Urinary bladder (tissue), 4 donors: ENCODE data around the gene BBS5. TPM values are rescaled to one million over a fixed set of nuclear protein-coding genes. Genes with fewer than 3 reads are reported as not detected.
"Not testable (repeated sequence)": the region's sequence is repeated elsewhere in the genome, so short reads cannot be mapped to it uniquely, and the experiment has no call there.

Experiments
- DNase-seq: peaks from one replicate; pipeline ENCODE4 v3.0.0-alpha.2; 2015; ENCODE audit errors: extremely low spot score
- H3K27ac ChIP-seq: one replicate; pipeline ENCODE4 v1.5.1; 2013; ENCODE audit warnings: low read depth, mild to moderate bottlenecking, moderate library complexity
- H3K36me3 ChIP-seq: one replicate; pipeline ENCODE4 v1.6.1; 2013; ENCODE audit warnings: mild to moderate bottlenecking, moderate library complexity; ENCODE audit not compliant: insufficient read depth
- H3K4me1 ChIP-seq: one replicate; pipeline ENCODE4 v1.6.1; 2013; ENCODE audit warnings: mild to moderate bottlenecking, moderate library complexity; ENCODE audit not compliant: insufficient read depth
- H3K4me3 ChIP-seq: one replicate; pipeline ENCODE4 v1.5.1; 2013; ENCODE audit warnings: low read depth, low read length
- WGBS: extraction: QIAGEN DNeasy Blood & Tissue Kit; methylation state at CpG from one replicate; pipeline ENCODE4 v1.1.7; 2013; 5-methylcytosine and 5-hydroxymethylcytosine counted together
- polyA plus RNA-seq: library from polyadenylated mRNA; stranded (reverse); fragments of 200-250 nt; gene quantifications from one replicate; pipeline ENCODE4 v1.2.3, GENCODE V29; 2013
- total RNA-seq: library from RNA; depleted of rRNA; stranded (reverse); fragments of >200 nt; gene quantifications from one replicate; pipeline ENCODE4 v1.2.3, GENCODE V29; 2014
- donor health status: healthy with polysubstance abuse.
- donor health status: healthy.

The BBS5 gene
- total and polyA plus RNA-seq, 2 donors = 9.5 to 13.8 TPM

DNA sequence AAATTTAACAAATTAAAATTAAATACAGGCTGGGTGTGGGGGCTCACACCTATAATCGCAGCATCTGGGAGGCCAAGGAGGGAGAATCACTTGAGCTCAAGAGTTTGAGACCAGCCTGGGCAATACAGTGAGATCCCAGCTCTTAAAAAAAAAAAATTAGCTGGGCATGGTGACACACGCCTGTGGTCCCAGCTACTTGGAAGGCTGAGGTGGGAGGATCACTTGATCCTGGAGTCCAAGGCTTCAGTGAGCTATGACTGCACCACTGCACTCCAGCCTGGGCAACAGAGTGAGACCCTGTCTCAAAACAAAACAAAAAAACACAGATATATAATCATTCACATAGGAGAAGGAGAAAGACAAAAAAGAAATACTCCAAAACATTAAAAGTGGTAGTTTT is 60.2 kb downstream of the BBS5 start:
- H3K4me3 ChIP-seq, H3K4me1 ChIP-seq, DNase-seq, H3K27ac ChIP-seq, H3K36me3 ChIP-seq: not testable (repeated sequence)
- 98% methylated on average over 2 of the region's 2 CpGs for WGBS

DNA sequence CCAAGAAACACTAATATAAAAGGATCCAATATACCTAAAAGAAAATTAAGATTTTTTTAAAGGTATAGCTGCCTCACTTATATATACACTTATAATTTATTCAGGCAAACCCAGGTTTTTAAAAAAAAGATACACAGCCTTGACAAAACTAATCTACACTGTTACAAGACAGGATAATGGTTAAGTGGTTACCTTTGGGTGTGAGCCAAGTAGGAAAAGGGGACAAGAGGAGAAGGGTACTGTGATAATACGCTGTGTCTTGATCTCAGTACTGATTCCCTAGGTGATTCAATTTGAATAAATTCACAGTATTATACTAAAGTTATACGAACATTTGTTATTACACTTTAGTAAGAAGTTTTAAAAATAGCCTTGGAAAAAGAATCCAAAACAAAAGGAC is 60.9 kb downstream of the BBS5 start:
- Histone ChIP-seq H3K36me3 (no peaks in the 10 kb centered on the region), H3K4me3 (no peak overlapping the region), H3K27ac (no peak overlapping the region), H3K4me1 (no peaks in the 10 kb centered on the region)
- WGBS = 69% methylated on average over 2 of the region's 2 CpGs
- no peak for DNase-seq

DNA sequence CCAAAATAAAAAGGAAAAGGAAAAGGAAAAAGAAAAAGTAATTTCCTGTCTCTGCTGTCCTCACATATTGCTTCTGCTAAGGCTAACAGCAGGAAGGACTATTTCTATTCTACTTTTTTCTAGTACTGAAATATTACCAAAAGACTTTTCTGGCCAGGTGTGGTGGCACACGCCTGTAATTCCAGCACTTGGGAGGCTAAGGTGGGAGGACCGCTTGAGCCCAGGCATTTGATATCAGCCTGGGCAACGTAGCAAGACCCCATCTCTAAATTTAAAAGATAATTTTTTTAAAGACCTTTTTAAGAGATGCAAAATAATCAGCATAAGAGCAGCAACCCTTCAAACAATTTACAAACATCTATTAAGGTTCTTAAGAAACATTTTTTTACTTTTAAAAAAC is 63.1 kb downstream of the BBS5 start:
- DNase-seq = no peak
- Histone ChIP-seq H3K27ac (no peak overlapping the region), H3K4me3 (no peak overlapping the region), H3K4me1 (no peaks in the 10 kb centered on the region), H3K36me3 (no peaks in the 10 kb centered on the region)
- 95% methylated on average over 3 of the region's 3 CpGs for WGBS

DNA sequence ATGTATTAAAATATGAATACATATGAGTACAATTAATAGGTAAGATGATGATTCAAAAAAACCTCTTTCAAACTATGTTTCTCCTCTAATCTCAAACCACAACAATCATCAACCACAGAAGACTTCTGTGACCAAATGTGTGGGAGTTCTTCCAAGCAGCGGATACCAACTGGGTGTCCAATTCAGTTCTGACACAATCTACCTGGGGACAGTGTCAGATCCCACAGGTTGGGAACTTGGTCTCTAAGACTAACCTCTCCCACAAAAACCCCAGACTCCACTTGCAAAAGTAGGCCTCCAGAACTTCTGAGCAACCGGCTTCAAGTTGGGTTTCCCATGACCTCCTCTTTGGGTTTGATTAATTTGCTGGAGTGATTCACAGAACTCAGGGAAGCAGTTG is 67.5 kb downstream of the BBS5 start:
- over 99% methylated on average over 2 of the region's 2 CpGs for WGBS
- no peaks in the 10 kb centered on the region for H3K4me1 ChIP-seq
- DNase-seq = no peak
- no peaks in the 10 kb centered on the region for H3K36me3 ChIP-seq
- H3K4me3 ChIP-seq = no peak overlapping the region
- H3K27ac ChIP-seq = no peak overlapping the region

Other genes with a start within 250 kb of the BBS5 start
- 0.26 TPM for gene LRP2, start 117.0 kb upstream of the BBS5 start, total RNA-seq
- not detected for gene LRP2, start 117.0 kb upstream of the BBS5 start, polyA plus RNA-seq
- 88.7 TPM for gene KLHL41, start 30.2 kb downstream of the BBS5 start, total RNA-seq
- gene KLHL41, start 30.2 kb downstream of the BBS5 start, polyA plus RNA-seq = 4.8 TPM
- 46.1 TPM for gene FASTKD1, start 94.4 kb downstream of the BBS5 start, total RNA-seq
- gene FASTKD1, start 94.4 kb downstream of the BBS5 start, polyA plus RNA-seq = 10.7 TPM
- gene PPIG, start 104.9 kb downstream of the BBS5 start, total RNA-seq = 80.3 TPM
- 36.7 TPM for gene PPIG, start 104.9 kb downstream of the BBS5 start, polyA plus RNA-seq
- gene CFAP210, start 214.9 kb downstream of the BBS5 start, total RNA-seq = not detected
- 0.05 TPM for gene CFAP210, start 214.9 kb downstream of the BBS5 start, polyA plus RNA-seq
- 15.8 TPM for gene PHOSPHO2, start 215.0 kb downstream of the BBS5 start, total RNA-seq
- gene PHOSPHO2, start 215.0 kb downstream of the BBS5 start, polyA plus RNA-seq = 4.6 TPM